ENCODE data around the gene SEMA4D. TPM values are rescaled to one million over a fixed set of nuclear protein-coding genes. Genes with fewer than 3 reads are reported as not detected.

Gene SEMA4D
- total RNA-seq, 1 donor from 2014 or later: 13.5 TPM

DNA sequence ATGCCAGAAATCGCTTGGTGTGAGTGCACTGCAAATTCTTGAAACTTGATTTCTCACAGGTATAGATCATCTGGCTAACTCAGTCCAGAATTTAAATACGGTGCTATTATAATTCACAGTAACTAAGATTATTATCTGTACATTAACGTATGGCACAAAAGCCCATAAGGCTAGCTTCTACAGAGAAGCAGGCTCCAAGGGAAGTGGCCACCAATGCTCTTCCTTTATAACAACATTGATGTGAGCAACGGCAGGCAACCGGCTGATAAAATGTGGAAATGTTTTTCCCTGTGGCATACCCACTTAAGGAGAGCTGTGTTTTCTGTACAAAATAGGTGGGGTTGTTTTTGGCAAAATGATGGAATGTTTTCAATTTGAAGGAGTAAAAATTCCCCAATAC, 35.7 kb downstream of the SEMA4D start:
- H3K27me3 ChIP-seq: no peaks in the 10 kb centered on the region
- no peak for DNase-seq (ENCODE audit: low spot score in 2 of 2)
- no peak overlapping the region for H3K27ac ChIP-seq
- TF ChIP-seq, protein P1, sequence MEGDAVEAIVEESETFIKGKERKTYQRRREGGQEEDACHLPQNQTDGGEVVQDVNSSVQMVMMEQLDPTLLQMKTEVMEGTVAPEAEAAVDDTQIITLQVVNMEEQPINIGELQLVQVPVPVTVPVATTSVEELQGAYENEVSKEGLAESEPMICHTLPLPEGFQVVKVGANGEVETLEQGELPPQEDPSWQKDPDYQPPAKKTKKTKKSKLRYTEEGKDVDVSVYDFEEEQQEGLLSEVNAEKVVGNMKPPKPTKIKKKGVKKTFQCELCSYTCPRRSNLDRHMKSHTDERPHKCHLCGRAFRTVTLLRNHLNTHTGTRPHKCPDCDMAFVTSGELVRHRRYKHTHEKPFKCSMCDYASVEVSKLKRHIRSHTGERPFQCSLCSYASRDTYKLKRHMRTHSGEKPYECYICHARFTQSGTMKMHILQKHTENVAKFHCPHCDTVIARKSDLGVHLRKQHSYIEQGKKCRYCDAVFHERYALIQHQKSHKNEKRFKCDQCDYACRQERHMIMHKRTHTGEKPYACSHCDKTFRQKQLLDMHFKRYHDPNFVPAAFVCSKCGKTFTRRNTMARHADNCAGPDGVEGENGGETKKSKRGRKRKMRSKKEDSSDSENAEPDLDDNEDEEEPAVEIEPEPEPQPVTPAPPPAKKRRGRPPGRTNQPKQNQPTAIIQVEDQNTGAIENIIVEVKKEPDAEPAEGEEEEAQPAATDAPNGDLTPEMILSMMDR (IDR thresholded peaks at IDR 0.05): no peak
- intact Hi-C loops (cut with DNase I): no loop called here
- no peaks in the 10 kb centered on the region for H3K9me3 ChIP-seq
- no peaks in the 10 kb centered on the region for H3K36me3 ChIP-seq
- H3K4me1 ChIP-seq: no peaks in the 10 kb centered on the region
- H3K4me3 ChIP-seq: no peak overlapping the region

DNA sequence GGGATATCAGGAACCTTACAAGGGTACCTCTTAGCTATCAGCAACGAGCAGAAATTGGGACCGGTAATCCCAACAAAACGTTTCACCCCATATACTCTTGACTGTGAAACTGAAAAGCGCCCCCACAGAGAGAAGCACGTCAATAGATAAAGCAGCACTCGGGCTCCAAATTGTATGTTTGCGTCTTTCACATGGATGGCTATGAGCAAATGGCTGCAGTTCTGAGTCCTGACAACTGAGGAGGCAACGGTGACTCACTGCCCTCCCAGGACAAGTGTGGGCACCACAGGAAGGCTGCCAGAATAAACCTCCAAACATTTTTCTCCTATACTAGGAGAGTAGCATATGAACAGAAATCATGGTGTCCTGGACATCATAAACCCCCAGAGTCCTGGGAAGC, 36.6 kb downstream of the SEMA4D start:
- DNase-seq (ENCODE audit: low spot score in 2 of 2): no peak
- intact Hi-C loops (cut with DNase I): no loop called here

DNA sequence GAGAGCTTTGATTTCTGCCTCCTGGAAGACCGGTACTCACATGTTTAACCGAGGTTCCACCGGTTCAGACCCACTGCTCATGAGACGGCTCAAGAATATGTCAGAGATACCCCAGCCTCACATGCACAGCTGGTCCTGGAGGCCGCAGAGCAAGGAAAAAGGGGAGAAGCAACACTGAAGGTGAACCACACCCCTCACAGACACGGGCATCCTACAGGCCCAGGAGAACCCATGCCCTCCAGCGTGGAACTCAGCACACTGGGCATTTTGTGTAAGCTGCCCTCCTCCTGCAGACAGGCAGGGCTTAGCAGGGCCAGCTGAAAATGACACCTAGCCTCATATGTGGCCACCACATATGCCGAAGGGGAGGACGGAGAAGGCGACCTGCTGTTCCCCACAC, 37.4 kb downstream of the SEMA4D start:
- intact Hi-C loops (cut with DNase I): no loop called here
- Histone ChIP-seq H3K36me3 (no peaks in the 10 kb centered on the region), H3K4me1 (no peaks in the 10 kb centered on the region), H3K27ac (no peak overlapping the region), H3K4me3 (no peak overlapping the region), H3K27me3 (no peaks in the 10 kb centered on the region), H3K9me3 (no peaks in the 10 kb centered on the region)
- no peak for DNase-seq (ENCODE audit: low spot score in 2 of 2)
- TF ChIP-seq, protein P1 (IDR thresholded peaks at IDR 0.05): no peak

More for the DNA sequence above, 36.6 kb downstream of the SEMA4D start:
- H3K9me3 ChIP-seq: no peaks in the 10 kb centered on the region
- no peaks in the 10 kb centered on the region for H3K36me3 ChIP-seq
- H3K27ac ChIP-seq: no peak overlapping the region
- TF ChIP-seq, protein P1 (IDR thresholded peaks at IDR 0.05): no peak
- H3K4me3 ChIP-seq: no peak overlapping the region
- no peaks in the 10 kb centered on the region for H3K4me1 ChIP-seq
- no peaks in the 10 kb centered on the region for H3K27me3 ChIP-seq

DNA sequence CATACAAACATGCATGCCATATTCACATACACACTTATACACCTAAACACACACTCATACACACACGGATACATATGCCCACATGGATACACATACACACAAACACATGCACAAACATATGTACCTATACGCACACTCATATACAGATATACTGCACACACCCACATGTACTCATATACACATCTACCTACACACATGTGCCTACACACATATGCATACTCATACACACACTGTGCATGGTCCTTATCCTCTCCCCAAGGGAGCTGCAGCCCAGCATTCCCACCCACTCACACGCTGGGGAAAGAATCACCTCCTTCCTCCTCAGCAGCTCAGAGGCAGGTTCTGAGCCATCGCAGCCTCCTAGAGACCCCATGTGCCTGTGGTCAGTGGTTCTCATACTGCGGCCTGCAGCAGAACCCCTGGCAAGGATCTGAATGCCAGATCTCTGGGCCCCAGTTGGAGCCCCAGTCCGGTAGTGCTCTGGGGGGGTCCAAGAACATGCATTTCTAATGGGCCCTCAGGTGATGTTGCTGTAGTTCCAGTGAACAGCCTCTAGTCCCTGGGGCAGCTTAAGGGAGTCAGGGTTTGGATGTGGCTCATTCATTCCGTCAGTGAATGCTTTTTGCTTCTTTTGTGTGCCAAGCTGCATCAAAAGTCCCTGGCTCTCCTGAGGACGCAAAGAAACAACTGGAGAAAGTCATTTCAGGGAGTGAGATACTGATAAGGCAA, 39.0 kb downstream of the SEMA4D start:
- Histone ChIP-seq H3K27ac (no peak overlapping the region), H3K4me3 (no peak overlapping the region), H3K9me3 (no peaks in the 10 kb centered on the region), H3K4me1 (no peaks in the 10 kb centered on the region), H3K27me3 (no peaks in the 10 kb centered on the region), H3K36me3 (peaks cover 0 to 3% of the 10 kb centered on the region in 2 donors)
- intact Hi-C loops (cut with DNase I): no loop called here
- no peak for DNase-seq (ENCODE audit: low spot score in 2 of 2)
- TF ChIP-seq, protein P1 (IDR thresholded peaks at IDR 0.05): no peak

DNA sequence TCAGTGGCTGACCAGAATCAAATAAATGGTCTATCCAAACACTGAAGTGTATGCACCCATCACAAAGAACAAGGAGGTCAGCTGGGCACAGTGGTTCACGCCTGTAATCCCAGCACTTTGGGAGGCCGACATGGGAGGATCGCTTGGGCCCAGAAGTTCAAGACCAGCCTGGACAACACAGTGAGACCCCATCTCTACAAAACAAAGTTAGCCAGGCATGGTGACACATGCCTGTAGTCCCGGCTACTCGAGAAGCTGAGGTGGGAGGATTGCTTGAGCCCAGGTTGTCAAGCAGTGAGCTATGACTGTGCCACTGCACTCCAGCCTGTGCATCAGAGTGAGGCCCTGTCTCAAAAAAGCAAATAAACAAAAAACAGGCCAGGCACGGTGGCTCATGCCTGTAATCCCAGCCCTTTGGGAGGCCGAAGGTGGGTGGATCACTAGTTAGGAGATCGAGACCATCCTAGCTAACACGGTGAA, 40.5 kb downstream of the SEMA4D start:
- intact Hi-C loops (cut with DNase I): no loop called here
- Histone ChIP-seq H3K9me3 (no peaks in the 10 kb centered on the region), H3K36me3 (peaks cover 0 to 3% of the 10 kb centered on the region in 2 donors), H3K27ac (no peak overlapping the region), H3K4me3 (no peak overlapping the region), H3K4me1 (no peaks in the 10 kb centered on the region), H3K27me3 (no peaks in the 10 kb centered on the region)
- TF ChIP-seq, protein P1 (IDR thresholded peaks at IDR 0.05): no peak
- no peak for DNase-seq (ENCODE audit: low spot score in 2 of 2)

All from ascending aorta (tissue), 2 donors.